Activated naive CD4-positive, alpha-beta T cell treated with anti-CD3 and anti-CD28 coated beads, Interleukin-2, amount 10 ng/mL, durations not matched to agents 5 hours and 36 hours (primary cell): ENCODE data around the gene LMOD1. TPM values are rescaled to one million over a fixed set of nuclear protein-coding genes. Genes with fewer than 3 reads are reported as not detected.

Experiments used
- microRNA-seq: library from miRNA; unstranded; fragments of <30 nt; microRNA quantifications from one replicate; pipeline ENCODE4 v1.2.0, GENCODE V29; 2022; ENCODE audit warnings: borderline microRNAs expressed, borderline replicate concordance
- total RNA-seq, 2 experiments: library from RNA; stranded (reverse); gene quantifications; one replicate each; pipeline ENCODE4 v1.2.3, GENCODE V29; 2021

The LMOD1 gene
- total RNA-seq = not detected

GRCh38 chr1:201946224-201946908 is at the start of gene LMOD1:
Gene LMOD1 (minus strand): TSS chr1:201946548. CDS start chr1:201946340, 208 bp downstream.

GRCh38 chr1:201982623-201983379 is 36.5 kb upstream of the LMOD1 start, which contains the start of gene RNPEP:
Gene RNPEP (plus strand): TSS chr1:201982648. CDS start chr1:201982667, 19 bp downstream.

GRCh38 chr1:201955009-201955728 is 8.8 kb upstream of the LMOD1 start, which contains the start of gene TIMM17A:
Gene TIMM17A (plus strand): TSS chr1:201955503. CDS start chr1:201955527, 24 bp downstream.

GRCh38 chr1:201888282-201889089 is 57.9 kb downstream of the LMOD1 start, which contains the start of gene SHISA4:
Gene SHISA4 (plus strand): TSS chr1:201888898. CDS start chr1:201888995, 97 bp downstream.

Small RNAs within 50 kb of the gene (microRNA-seq; reads per million reads assigned to microRNA genes)
- not detected for gene MIR6739

Other genes starting within 250 kb of the LMOD1 start
- gene IPO9, start 117.4 kb downstream of the LMOD1 start, total RNA-seq = 10 to 100 TPM; 40.9 to 41.7 TPM
- gene SHISA4, start 57.6 kb downstream of the LMOD1 start, total RNA-seq = under 1 TPM; 0.34 to 0.53 TPM
- gene TIMM17A, start 9.0 kb upstream of the LMOD1 start, total RNA-seq = 10 to 100 TPM; 39.1 to 39.3 TPM
- gene RNPEP, start 36.1 kb upstream of the LMOD1 start, total RNA-seq = 10 to 100 TPM; 25.6 to 27.3 TPM
- gene ELF3, start 64.0 kb upstream of the LMOD1 start, total RNA-seq = under 1 TPM; 0.33 to 0.41 TPM
- gene GPR37L1, start 176.4 kb upstream of the LMOD1 start, total RNA-seq = not detected
- gene ARL8A, start 198.2 kb upstream of the LMOD1 start, total RNA-seq = 10 to 100 TPM; 49.5 to 50.4 TPM
- gene PTPN7, start 214.1 kb upstream of the LMOD1 start, total RNA-seq = 100 to 1,000 TPM; 166 to 167 TPM
- not detected for gene LGR6, start 247.3 kb upstream of the LMOD1 start, total RNA-seq